Measurements from ENCODE around the gene IFNLR1.

GRCh38 chr1:24126672-24127023, 60.4 kb downstream of the IFNLR1 start:
- TF ChIP-seq CTCF (IDR thresholded peaks at IDR 0.05; ENCODE audit: low read length) (no peak), EZH2 (optimal IDR thresholded peaks at IDR 0.05; ENCODE audit: low read depth, low read length) (no peak), EZH2phosphoT487 (IDR thresholded peaks at IDR 0.05; ENCODE audit: low read length) (no peak)

All from MM.1S (cell line).